BE2C (cell line): ENCODE results near the gene ITGAD.
"Not testable (repeated sequence)": the region's sequence is repeated elsewhere in the genome, so short reads cannot be mapped to it uniquely, and the experiment has no call there.

Experiments
- DNase-seq: peaks from one replicate; pipeline ENCODE4 v3.0.0-alpha.2; 2020
- H3K27me3 ChIP-seq: fragments of 250-450 bp; sonication (Bioruptor Pico); 2 replicates; pipeline ENCODE4 v1.5.1; 2020; ENCODE audit warnings: mild to moderate bottlenecking
- H3K36me3 ChIP-seq: fragments of 250-450 bp; sonication (Bioruptor Pico); 2 replicates; pipeline ENCODE4 v1.5.1; 2020; ENCODE audit warnings: mild to moderate bottlenecking
- H3K4me1 ChIP-seq: fragments of 250-450 bp; sonication (Bioruptor Pico); 2 replicates; pipeline ENCODE4 v1.5.1; 2020
- H3K4me3 ChIP-seq: 2 replicates; pipeline ENCODE4 v1.5.1; 2011; ENCODE audit warnings: low read depth, low read length
- H3K9me3 ChIP-seq: fragments of 250-450 bp; sonication (Bioruptor Pico); 2 replicates; pipeline ENCODE4 v1.5.1; 2020
- TF ChIP-seq, protein P1 (sequence below): IDR thresholded peaks from 2 replicates; pipeline ENCODE4 v1.5.1; 2012; ENCODE audit warnings: mild to moderate bottlenecking, low read depth, low read length

Gene ITGAD

DNA sequence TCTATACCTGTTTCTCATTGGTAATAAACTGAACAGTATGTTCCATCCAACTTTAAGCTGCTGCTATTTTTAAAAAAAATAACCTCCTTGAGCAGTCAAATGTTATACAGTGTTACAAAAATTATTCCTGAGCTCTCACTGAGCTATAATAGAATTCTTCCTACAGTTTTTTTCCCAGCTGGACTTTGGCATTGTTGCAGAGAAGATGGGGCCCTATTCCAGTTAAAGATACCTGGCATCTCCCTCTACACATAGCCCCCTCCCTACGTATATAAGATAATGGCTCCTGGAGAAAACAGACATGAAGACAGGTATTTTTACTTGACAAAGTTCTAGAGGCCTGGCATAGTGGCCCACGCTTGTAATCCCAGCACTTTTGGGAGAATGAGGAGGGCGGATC, 36.7 kb downstream of the ITGAD start:
- Histone ChIP-seq H3K9me3 (no peaks in the 10 kb centered on the region), H3K27me3 (no peaks in the 10 kb centered on the region), H3K4me3 (no peak overlapping the region), H3K4me1 (no peaks in the 10 kb centered on the region), H3K36me3 (no peaks in the 10 kb centered on the region)
- DNase-seq: no peak
- TF ChIP-seq, protein P1, sequence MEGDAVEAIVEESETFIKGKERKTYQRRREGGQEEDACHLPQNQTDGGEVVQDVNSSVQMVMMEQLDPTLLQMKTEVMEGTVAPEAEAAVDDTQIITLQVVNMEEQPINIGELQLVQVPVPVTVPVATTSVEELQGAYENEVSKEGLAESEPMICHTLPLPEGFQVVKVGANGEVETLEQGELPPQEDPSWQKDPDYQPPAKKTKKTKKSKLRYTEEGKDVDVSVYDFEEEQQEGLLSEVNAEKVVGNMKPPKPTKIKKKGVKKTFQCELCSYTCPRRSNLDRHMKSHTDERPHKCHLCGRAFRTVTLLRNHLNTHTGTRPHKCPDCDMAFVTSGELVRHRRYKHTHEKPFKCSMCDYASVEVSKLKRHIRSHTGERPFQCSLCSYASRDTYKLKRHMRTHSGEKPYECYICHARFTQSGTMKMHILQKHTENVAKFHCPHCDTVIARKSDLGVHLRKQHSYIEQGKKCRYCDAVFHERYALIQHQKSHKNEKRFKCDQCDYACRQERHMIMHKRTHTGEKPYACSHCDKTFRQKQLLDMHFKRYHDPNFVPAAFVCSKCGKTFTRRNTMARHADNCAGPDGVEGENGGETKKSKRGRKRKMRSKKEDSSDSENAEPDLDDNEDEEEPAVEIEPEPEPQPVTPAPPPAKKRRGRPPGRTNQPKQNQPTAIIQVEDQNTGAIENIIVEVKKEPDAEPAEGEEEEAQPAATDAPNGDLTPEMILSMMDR: no peak

GRCh38 chr16:31430380-31431052, 37.4 kb downstream of the ITGAD start:
- Histone ChIP-seq H3K4me3 (no peak overlapping the region), H3K4me1 (no peaks in the 10 kb centered on the region), H3K9me3 (no peaks in the 10 kb centered on the region), H3K36me3 (no peaks in the 10 kb centered on the region), H3K27me3 (no peaks in the 10 kb centered on the region)
- no peak for DNase-seq
- TF ChIP-seq, protein P1: no peak

DNA sequence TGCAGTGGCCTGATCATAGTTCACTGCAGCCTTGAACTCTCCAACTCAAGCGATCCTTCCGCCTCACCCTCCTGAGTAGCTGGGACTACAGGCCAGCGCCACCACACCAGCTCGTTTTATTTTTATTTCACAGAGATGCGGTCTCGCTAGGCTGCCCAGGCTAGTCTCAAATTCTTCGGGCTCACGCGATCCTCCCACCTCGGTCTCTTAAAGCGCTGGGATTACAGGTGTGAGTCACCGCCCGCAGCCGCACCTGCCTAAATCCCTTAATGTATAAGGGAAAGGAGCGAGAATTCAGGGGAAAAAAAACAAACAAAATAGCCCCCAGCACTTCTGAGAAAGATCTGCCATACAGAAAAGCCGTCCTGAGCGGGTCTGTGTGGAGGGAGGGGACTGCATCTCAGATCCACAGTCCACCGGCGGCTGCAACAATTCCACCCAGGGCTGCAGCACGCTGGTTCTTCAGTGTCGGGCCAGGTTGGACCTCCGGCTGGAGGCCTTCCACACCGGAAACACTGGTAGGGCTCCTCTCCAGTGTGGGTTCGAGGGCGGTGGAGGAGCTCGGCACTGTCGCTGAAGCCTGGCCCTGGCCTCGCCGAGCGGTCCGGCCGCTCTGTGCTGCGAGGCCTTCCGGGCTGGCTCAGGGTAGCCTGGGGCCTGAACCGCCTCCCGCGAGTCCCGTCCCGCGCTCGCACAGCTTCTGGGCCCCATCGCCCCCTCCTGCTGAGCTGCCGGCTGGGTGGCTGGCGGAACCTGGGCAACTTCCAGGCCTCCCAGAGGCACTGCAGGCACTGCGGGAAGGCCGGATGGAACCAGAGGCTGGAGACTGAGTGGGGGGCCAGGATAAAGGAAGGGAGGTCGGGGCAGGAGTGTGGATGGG, 42.4 kb downstream of the ITGAD start:
- TF ChIP-seq, protein P1: no peak
- no peaks in the 10 kb centered on the region for H3K36me3 ChIP-seq
- no peaks in the 10 kb centered on the region for H3K9me3 ChIP-seq
- H3K27me3 ChIP-seq: no peaks in the 10 kb centered on the region
- H3K4me3 ChIP-seq: no peak overlapping the region
- no peak for DNase-seq
- H3K4me1 ChIP-seq: no peaks in the 10 kb centered on the region

- Histone ChIP-seq H3K36me3 (no peaks in the 10 kb centered on the region), H3K4me3 (no peak overlapping the region), H3K4me1 (no peaks in the 10 kb centered on the region), H3K27me3 (no peaks in the 10 kb centered on the region), H3K9me3 (no peaks in the 10 kb centered on the region)
- DNase-seq: no peak
- TF ChIP-seq, protein P1: no peak
Measured at GRCh38 chr16:31436221-31437045, 43.3 kb downstream of the ITGAD start.

GRCh38 chr16:31438414-31438813, 45.3 kb downstream of the ITGAD start:
- Histone ChIP-seq H3K36me3 (no peaks in the 10 kb centered on the region), H3K27me3 (no peaks in the 10 kb centered on the region), H3K9me3 (no peaks in the 10 kb centered on the region), H3K4me3 (no peak overlapping the region), H3K4me1 (no peaks in the 10 kb centered on the region)
- no peak for DNase-seq
- TF ChIP-seq, protein P1: no peak

DNA sequence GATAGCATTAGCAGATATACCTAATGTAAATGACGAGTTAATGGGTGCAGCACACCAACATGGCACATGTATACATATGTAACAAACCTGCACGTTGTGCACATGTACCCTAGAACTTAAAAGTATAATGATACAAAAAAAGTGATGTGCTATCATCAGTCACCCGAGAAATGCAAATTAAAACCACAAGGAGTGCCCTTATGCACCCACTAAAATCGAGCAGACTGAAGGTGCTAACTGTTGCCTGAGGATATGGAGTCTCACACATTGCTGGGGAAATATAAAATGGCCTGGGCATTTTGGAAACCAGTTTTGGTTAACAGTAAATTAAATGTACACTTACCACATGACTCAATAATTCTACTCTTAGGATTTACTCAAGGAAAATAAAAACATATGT, 45.9 kb downstream of the ITGAD start:
- H3K4me3 ChIP-seq, DNase-seq, H3K27me3 ChIP-seq, H3K4me1 ChIP-seq, H3K36me3 ChIP-seq, H3K9me3 ChIP-seq: not testable (repeated sequence)
